ENCODE measurements around the gene IGDCC3. TPM values are rescaled to one million over a fixed set of nuclear protein-coding genes. Genes with fewer than 3 reads are reported as not detected.

Gene IGDCC3
- total RNA-seq, 1 experiment from 2014 or later = 53.5 TPM

DNA sequence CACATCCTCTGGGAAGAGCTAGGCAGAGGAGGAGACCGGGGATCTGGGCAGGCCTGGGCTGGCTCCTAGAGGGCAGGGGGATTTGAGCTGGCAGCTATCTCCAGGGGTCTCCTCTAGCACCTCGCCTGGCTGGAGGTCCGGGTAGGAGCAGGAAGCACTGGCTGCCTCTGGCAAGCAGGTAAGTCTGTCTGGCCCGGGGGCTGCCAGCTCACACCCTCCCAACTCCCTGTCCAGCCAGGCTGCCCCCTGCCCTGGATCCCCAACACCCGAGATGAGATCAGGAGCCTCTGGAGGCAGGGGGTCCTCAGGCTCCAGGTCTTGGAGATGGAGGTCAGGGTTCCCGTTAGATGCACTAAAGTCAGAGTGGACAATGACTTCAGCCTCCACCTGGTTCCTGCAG lies 6.2 kb upstream of the IGDCC3 start (continued):
- TF ChIP-seq ZNF263 (CRISPR knock-in tag; IDR thresholded peaks at IDR 0.05; ENCODE audit: low read depth) (no peak), CBFB (CRISPR knock-in tag; IDR thresholded peaks at IDR 0.05; ENCODE audit: low read depth) (no peak), FOXJ3 (CRISPR knock-in tag; IDR thresholded peaks at IDR 0.05; ENCODE audit: borderline replicate concordance) (no peak), OVOL2 (CRISPR knock-in tag; IDR thresholded peaks at IDR 0.05; ENCODE audit: borderline replicate concordance) (no peak), SP1 (CRISPR knock-in tag; conservative IDR thresholded peaks at IDR 0.05) (no peak)
- TF ChIP-seq, protein P1, sequence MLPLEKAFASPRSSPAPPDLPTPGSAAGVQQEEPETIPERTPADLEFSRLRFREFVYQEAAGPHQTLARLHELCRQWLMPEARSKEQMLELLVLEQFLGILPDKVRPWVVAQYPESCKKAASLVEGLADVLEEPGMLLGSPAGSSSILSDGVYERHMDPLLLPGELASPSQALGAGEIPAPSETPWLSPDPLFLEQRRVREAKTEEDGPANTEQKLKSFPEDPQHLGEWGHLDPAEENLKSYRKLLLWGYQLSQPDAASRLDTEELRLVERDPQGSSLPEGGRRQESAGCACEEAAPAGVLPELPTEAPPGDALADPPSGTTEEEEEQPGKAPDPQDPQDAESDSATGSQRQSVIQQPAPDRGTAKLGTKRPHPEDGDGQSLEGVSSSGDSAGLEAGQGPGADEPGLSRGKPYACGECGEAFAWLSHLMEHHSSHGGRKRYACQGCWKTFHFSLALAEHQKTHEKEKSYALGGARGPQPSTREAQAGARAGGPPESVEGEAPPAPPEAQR (CRISPR knock-in tag; IDR thresholded peaks at IDR 0.05) = no peak
- TF ChIP-seq, protein P2, sequence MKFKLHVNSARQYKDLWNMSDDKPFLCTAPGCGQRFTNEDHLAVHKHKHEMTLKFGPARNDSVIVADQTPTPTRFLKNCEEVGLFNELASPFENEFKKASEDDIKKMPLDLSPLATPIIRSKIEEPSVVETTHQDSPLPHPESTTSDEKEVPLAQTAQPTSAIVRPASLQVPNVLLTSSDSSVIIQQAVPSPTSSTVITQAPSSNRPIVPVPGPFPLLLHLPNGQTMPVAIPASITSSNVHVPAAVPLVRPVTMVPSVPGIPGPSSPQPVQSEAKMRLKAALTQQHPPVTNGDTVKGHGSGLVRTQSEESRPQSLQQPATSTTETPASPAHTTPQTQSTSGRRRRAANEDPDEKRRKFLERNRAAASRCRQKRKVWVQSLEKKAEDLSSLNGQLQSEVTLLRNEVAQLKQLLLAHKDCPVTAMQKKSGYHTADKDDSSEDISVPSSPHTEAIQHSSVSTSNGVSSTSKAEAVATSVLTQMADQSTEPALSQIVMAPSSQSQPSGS (CRISPR knock-in tag; IDR thresholded peaks at IDR 0.05; ENCODE audit: borderline replicate concordance, low read depth) = no peak

DNA sequence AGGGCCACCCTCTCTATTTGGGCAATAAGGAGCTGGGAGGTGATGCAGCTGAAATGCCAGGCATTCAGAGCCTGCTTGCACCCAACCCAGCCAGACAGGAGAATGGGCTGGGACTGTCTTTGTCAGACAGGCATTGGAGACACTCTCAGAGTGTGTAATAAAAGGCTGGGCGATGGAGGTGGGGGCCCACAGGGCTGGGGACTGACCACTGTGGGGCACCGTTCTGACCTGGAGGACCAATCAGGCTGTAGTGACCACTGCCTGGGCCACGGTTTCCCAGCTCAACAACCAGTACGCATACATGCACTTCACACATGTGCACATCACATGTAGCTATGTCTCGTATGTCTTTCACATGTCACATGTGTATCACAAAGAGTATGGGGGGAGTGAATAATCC lies 5.7 kb upstream of the IGDCC3 start:
- ChIA-PET CTCF (interaction anchor here (0.9 to 9.4 kb wide), 5 partner anchors 12 to 199 kb away, joined by 3 to 175 read pairs (median 10); partner anchors contain the start of gene CLPX), POLR2A (no interaction called here)
- Mint-ChIP-seq H3K36me3 (peaks cover 8% of the 10 kb centered on the region; the same call in 1 of the 2 replicates), H3K27ac (no peak overlapping the region), H3K27me3 (ENCODE audit: low read depth) (peaks cover 12% of the 10 kb centered on the region), H3K9me3 (no peaks in the 10 kb centered on the region), H3K4me3 (no peak overlapping the region), H3K4me1 (peaks cover 33% of the 10 kb centered on the region)
- no peak for DNase-seq (ENCODE audit: low spot score)
- no peak for ATAC-seq
- TF ChIP-seq FOXJ3 (CRISPR knock-in tag; IDR thresholded peaks at IDR 0.05; ENCODE audit: borderline replicate concordance) = no peak
- TF ChIP-seq EMX1 (CRISPR knock-in tag; IDR thresholded peaks at IDR 0.05) = no peak
- TF ChIP-seq, protein P3, sequence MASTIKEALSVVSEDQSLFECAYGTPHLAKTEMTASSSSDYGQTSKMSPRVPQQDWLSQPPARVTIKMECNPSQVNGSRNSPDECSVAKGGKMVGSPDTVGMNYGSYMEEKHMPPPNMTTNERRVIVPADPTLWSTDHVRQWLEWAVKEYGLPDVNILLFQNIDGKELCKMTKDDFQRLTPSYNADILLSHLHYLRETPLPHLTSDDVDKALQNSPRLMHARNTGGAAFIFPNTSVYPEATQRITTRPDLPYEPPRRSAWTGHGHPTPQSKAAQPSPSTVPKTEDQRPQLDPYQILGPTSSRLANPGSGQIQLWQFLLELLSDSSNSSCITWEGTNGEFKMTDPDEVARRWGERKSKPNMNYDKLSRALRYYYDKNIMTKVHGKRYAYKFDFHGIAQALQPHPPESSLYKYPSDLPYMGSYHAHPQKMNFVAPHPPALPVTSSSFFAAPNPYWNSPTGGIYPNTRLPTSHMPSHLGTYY (CRISPR knock-in tag; IDR thresholded peaks at IDR 0.05) = no peak
- TF ChIP-seq, protein P4, sequence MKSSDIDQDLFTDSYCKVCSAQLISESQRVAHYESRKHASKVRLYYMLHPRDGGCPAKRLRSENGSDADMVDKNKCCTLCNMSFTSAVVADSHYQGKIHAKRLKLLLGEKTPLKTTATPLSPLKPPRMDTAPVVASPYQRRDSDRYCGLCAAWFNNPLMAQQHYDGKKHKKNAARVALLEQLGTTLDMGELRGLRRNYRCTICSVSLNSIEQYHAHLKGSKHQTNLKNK (CRISPR knock-in tag; IDR thresholded peaks at IDR 0.05) = no peak
- no peak for TF ChIP-seq RORB (CRISPR knock-in tag; IDR thresholded peaks at IDR 0.05)
- TF ChIP-seq, protein P5, sequence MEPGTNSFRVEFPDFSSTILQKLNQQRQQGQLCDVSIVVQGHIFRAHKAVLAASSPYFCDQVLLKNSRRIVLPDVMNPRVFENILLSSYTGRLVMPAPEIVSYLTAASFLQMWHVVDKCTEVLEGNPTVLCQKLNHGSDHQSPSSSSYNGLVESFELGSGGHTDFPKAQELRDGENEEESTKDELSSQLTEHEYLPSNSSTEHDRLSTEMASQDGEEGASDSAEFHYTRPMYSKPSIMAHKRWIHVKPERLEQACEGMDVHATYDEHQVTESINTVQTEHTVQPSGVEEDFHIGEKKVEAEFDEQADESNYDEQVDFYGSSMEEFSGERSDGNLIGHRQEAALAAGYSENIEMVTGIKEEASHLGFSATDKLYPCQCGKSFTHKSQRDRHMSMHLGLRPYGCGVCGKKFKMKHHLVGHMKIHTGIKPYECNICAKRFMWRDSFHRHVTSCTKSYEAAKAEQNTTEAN (CRISPR knock-in tag; IDR thresholded peaks at IDR 0.05) = no peak
- TF ChIP-seq, protein P6, sequence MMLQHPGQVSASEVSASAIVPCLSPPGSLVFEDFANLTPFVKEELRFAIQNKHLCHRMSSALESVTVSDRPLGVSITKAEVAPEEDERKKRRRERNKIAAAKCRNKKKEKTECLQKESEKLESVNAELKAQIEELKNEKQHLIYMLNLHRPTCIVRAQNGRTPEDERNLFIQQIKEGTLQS (CRISPR knock-in tag; conservative IDR thresholded peaks at IDR 0.05) = no peak
- no peak for TF ChIP-seq PRRX2 (CRISPR knock-in tag; IDR thresholded peaks at IDR 0.05)
- TF ChIP-seq, protein P7, sequence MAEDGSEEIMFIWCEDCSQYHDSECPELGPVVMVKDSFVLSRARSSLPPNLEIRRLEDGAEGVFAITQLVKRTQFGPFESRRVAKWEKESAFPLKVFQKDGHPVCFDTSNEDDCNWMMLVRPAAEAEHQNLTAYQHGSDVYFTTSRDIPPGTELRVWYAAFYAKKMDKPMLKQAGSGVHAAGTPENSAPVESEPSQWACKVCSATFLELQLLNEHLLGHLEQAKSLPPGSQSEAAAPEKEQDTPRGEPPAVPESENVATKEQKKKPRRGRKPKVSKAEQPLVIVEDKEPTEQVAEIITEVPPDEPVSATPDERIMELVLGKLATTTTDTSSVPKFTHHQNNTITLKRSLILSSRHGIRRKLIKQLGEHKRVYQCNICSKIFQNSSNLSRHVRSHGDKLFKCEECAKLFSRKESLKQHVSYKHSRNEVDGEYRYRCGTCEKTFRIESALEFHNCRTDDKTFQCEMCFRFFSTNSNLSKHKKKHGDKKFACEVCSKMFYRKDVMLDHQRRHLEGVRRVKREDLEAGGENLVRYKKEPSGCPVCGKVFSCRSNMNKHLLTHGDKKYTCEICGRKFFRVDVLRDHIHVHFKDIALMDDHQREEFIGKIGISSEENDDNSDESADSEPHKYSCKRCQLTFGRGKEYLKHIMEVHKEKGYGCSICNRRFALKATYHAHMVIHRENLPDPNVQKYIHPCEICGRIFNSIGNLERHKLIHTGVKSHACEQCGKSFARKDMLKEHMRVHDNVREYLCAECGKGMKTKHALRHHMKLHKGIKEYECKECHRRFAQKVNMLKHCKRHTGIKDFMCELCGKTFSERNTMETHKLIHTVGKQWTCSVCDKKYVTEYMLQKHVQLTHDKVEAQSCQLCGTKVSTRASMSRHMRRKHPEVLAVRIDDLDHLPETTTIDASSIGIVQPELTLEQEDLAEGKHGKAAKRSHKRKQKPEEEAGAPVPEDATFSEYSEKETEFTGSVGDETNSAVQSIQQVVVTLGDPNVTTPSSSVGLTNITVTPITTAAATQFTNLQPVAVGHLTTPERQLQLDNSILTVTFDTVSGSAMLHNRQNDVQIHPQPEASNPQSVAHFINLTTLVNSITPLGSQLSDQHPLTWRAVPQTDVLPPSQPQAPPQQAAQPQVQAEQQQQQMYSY (CRISPR knock-in tag; IDR thresholded peaks at IDR 0.05) = no peak
- no peak for TF ChIP-seq NFE2L1 (CRISPR knock-in tag; IDR thresholded peaks at IDR 0.05)
- no peak for TF ChIP-seq CREB1 (CRISPR knock-in tag; IDR thresholded peaks at IDR 0.05)
- TF ChIP-seq TCF7 (CRISPR knock-in tag; IDR thresholded peaks at IDR 0.05; ENCODE audit: low read depth) = no peak
- TF ChIP-seq SMAD3 (CRISPR knock-in tag; IDR thresholded peaks at IDR 0.05; ENCODE audit: borderline replicate concordance) = no peak
- TF ChIP-seq CBFB (CRISPR knock-in tag; IDR thresholded peaks at IDR 0.05; ENCODE audit: low read depth) = no peak
- TF ChIP-seq, protein P8, sequence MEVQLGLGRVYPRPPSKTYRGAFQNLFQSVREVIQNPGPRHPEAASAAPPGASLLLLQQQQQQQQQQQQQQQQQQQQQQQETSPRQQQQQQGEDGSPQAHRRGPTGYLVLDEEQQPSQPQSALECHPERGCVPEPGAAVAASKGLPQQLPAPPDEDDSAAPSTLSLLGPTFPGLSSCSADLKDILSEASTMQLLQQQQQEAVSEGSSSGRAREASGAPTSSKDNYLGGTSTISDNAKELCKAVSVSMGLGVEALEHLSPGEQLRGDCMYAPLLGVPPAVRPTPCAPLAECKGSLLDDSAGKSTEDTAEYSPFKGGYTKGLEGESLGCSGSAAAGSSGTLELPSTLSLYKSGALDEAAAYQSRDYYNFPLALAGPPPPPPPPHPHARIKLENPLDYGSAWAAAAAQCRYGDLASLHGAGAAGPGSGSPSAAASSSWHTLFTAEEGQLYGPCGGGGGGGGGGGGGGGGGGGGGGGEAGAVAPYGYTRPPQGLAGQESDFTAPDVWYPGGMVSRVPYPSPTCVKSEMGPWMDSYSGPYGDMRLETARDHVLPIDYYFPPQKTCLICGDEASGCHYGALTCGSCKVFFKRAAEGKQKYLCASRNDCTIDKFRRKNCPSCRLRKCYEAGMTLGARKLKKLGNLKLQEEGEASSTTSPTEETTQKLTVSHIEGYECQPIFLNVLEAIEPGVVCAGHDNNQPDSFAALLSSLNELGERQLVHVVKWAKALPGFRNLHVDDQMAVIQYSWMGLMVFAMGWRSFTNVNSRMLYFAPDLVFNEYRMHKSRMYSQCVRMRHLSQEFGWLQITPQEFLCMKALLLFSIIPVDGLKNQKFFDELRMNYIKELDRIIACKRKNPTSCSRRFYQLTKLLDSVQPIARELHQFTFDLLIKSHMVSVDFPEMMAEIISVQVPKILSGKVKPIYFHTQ (CRISPR knock-in tag; IDR thresholded peaks at IDR 0.05) = no peak
- no peak for TF ChIP-seq MYBL2 (CRISPR knock-in tag; IDR thresholded peaks at IDR 0.05)
- TF ChIP-seq GTF2I (CRISPR knock-in tag; conservative IDR thresholded peaks at IDR 0.05) = no peak
